Heart left ventricle (tissue), 13 donors: Measurements from ENCODE around the gene SEL1L.

Source experiments
- CTCF ChIP-seq, 12 donors: fragments of 200-600 bp; sonication (generic) in 4 of 12; IDR thresholded peaks; one replicate each; pipeline versions ENCODE4 v1.5.0 to v1.8.0; 2018 to 2022; ENCODE audit warnings: antibody characterized with exemption in 12 of 12, mild to moderate bottlenecking in 5 of 12
- POLR2A ChIP-seq, 2 donors: fragments of 450-650 bp; IDR thresholded peaks; one replicate each; pipeline ENCODE4 v1.6.1; 2017; ENCODE audit warnings: antibody characterized with exemption in 2 of 2, mild to moderate bottlenecking in 2 of 2, moderate library complexity in 2 of 2
- donor health status: ischemic (EF 13 %, LVEDD 7.1; RV severe dilation, severe dysfunction).
- donor health status: DM: no; HTN: yes; CAD: no.
- donor health status: DM: no; HTN: no; CAD: no.
- donor health status: ischemic (EF 25% LVEDD 6.9; RV normal size, moderate dysfunction).
- donor health status: ischemic (EF 25% LVEDD 5.7; RV mildly dilated, moderate dysfunction).
- donor health status: ischemic (EF 35%, LVEDD 5.7; RV mildly dilated, moderate dysfunction).
- donor health status: nonischemic (EF 11% LVEDD 7.7; RV severe dilation, severe dysfunction).
- donor health status: DM: yes; HTN: yes; CAD: no.
- donor health status: PGD.
- donor health status: ischemic (EF 29% LVEDD 5.4; RV normal size, mild dysfunction).
- donor health status: nonischemic (EF 23%, LVEDD 6.1; RV moderate dilation, normal function).

DNA sequence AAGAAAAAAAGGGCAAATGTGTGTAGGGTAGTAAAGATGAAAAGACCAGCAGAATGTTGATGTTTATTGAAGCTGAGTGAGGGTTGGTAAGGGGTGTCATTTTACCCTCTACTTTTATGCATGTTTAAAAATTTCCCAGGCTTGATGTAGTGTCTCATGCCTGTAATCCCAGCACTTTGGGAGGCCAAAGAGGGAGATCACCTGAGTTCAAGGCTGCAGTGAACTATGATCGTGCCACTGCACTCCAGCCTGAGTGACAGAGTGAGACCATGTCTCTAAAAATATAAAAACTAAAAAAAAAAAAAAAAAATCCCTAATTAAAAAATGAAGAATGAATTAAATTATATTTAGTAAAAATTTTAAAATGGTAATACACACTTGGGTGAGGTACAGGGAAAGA lies 8.5 kb downstream of the SEL1L start:
- TF ChIP-seq POLR2A (IDR thresholded peaks at IDR 0.05) (no peak), CTCF (IDR thresholded peaks at IDR 0.05) (no peak)
